Stimulated activated CD8-positive, alpha-beta memory T cell treated with anti-CD3 and anti-CD28 coated beads, Interleukin-15, amount 100 ng/mL, for 48 hours (primary cell): ENCODE measurements around the gene HAAO.
"Not testable (repeated sequence)": the region's sequence is repeated elsewhere in the genome, so short reads cannot be mapped to it uniquely, and the experiment has no call there.

Experiments used
- DNase-seq, 2 donors: peaks; one replicate each; pipeline ENCODE4 v3.0.0-alpha.2; 2020; ENCODE audit warnings: low read depth in 2 of 2

HAAO gene

DNA sequence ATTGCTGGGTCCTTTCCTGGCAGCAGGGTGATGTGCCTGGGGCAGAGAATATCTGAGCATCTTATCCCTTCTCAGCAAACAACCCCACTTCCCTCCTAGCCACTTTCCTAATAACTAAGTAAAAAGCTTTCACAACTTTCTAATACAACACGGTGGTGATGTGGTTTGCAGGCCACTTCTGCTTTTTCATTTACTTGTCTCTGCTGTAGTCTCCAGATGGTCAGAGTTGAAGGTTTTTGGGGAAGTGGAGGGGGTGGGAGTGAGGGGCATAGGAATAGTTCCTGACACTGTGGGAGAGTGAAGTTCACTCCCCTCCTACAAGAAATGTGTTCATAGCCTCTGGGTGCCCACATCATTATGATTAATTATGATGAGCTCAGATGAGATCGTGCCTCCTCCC, 40.1 kb downstream of the HAAO start:
- DNase-seq: no peak

GRCh38 chr2:42748840-42749239, 43.5 kb downstream of the HAAO start:
- no peak for DNase-seq

DNA sequence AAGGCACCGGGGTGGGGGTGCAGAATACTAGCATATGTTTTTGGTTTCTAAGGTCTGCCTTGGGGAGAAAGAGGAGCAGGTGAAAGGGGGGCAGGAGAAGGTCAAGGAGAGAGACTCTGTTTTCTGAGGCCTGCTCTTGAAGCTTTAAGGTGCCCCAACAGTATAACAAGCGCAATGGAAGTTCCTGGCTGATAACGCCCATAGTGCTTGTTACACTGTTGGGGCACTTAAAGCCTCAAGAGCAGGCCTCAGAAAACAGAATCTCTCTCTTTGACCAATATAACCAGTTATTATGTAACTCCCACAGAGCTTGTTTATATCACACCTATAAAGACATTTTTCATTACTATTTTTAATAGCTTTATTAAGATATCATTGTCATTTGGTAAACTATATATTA, 45.0 kb downstream of the HAAO start:
- DNase-seq: no peak

- DNase-seq: no peak
Measured at GRCh38 chr2:42744545-42745082, 47.8 kb downstream of the HAAO start.

- no peak for DNase-seq
Measured at GRCh38 chr2:42743659-42743990, 48.8 kb downstream of the HAAO start.

GRCh38 chr2:42742740-42743658, 49.4 kb downstream of the HAAO start:
- DNase-seq: no peak

- DNase-seq: no peak
Measured at GRCh38 chr2:42741140-42741539, 51.2 kb downstream of the HAAO start.

- DNase-seq: no peak
Measured at GRCh38 chr2:42736598-42737322, 55.6 kb downstream of the HAAO start.

DNA sequence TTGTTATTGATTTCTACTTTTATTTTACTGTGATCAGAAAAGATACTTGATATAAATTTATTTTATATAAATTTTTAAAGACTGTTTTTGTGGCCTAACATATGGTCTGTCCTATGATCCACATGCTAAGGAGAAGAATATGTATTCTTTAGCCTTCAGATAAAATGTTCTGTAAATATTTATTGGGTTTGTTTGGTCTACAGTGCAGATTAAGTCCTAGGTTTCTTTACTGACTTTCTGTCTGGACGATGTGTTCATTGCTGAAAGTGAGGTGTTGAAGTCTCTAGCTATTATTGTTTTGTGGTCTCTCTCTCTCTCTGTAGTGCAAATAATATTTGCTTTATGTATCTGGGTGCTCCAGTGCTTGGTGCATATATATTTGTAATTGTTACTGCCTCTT, 58.5 kb downstream of the HAAO start:
- no peak for DNase-seq

GRCh38 chr2:42731316-42731715, 61.1 kb downstream of the HAAO start:
- not testable (repeated sequence) for DNase-seq

DNA sequence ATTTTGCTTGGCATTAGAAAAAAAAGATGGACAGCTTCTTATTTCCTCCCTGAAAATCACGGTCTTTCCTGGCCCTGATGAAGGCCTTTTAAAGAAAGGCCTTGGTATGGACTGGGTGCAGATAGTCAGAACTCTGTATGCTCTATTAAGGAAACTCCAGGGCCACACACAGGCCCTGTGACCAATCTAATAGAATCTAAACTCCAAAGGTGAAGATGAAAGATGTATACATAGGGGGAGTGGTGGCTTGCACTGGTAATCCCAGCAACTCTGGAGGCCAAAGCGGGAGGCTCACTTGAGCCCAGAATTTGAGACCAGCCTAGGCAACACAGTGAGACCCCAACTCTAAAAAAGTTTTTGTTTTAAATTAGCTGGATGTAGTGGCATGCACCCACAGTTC, 65.7 kb downstream of the HAAO start:
- no peak for DNase-seq

DNA sequence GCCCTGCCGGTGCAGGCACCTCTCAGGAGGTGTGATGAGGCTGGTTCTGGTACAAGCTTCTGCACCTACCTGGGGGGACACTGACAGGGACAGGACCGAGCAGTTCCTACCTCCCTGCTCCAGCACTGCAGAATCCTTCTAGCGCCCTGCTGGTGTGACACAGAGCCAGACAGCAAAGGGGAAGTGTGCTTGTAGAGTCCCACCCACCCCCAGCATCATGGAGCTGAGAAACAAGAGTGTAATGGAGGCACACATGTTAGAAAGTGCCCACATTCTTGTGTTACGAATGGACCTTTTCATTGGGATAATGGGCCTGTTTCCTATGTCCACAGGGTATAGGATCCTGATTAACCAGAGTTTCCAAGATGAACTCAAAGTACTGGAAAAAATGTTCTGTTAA, 66.7 kb downstream of the HAAO start:
- no peak for DNase-seq

- DNase-seq: no peak
Measured at GRCh38 chr2:42724886-42725285, 67.5 kb downstream of the HAAO start.

DNA sequence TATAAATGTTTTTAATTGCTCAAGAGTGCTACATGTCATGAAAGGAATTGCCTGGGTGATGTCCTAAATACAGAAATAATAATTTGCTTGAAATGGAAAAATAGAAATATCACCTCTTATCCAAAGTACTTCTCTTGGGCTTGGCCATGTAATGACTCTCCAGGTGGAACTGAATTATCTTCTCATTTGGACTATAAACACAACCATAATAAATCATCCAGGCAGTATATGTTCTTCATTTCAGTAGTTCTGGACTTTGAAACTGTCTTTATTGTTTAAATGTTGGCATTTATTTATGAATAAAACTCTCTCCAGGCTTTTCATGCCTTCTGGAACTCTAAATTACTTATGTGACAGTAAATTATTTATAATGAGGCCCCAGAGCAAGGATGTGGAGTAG, 68.9 kb downstream of the HAAO start:
- no peak for DNase-seq

- peak; percentile 19 to 20 for DNase-seq
Measured at GRCh38 chr2:42722320-42723190, 69.8 kb downstream of the HAAO start.

DNA sequence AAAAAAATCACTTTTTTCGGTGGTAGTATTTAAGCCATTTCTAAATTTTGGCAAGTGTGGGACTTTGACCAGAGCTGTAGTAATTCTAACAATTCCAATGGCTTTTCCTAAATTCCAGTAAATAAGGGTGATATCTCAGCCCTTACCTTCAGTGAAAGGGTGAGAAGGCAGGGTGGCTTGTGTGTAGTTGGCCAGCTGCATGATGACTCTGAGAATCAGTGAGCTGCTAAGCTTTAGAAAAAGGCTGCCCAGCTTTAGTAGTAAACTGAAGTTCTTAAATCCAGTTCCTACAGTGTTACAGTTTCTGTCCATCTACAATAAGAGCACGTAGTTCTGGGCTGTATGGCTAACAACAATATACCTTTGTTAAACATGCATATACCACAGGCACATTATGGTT, 70.5 kb downstream of the HAAO start:
- DNase-seq: no peak
